HG03469 (cell line): ENCODE results near the gene EFCAB8.
"Not testable (repeated sequence)": the region's sequence is repeated elsewhere in the genome, so short reads cannot be mapped to it uniquely, and the experiment has no call there.

Source experiments
- ATAC-seq: cut with Tn5 transposase; IDR thresholded peaks from one replicate; pipeline ENCODE4 v1.9.1; 2021; ENCODE audit warnings: mild to moderate bottlenecking, moderate library complexity, moderate number of reproducible peaks; ENCODE audit not compliant: unreplicated experiment

Gene EFCAB8

GRCh38 chr20:32886652-32887051 lies 27.9 kb downstream of the EFCAB8 start:
- ATAC-seq: no peak

- no peak for ATAC-seq
These were observed 28.8 kb downstream of the EFCAB8 start for GRCh38 chr20:32887492-32887891.

GRCh38 chr20:32888636-32889035 lies 29.9 kb downstream of the EFCAB8 start:
- ATAC-seq: no peak

- no peak for ATAC-seq
These were observed 30.6 kb downstream of the EFCAB8 start for GRCh38 chr20:32889281-32889680.

- no peak for ATAC-seq
These were observed 32.8 kb downstream of the EFCAB8 start for GRCh38 chr20:32891491-32891890.

GRCh38 chr20:32891926-32892660 lies 33.4 kb downstream of the EFCAB8 start:
- no peak for ATAC-seq

GRCh38 chr20:32893263-32894025 lies 34.7 kb downstream of the EFCAB8 start:
- no peak for ATAC-seq

- ATAC-seq: no peak
These were observed 35.3 kb downstream of the EFCAB8 start for GRCh38 chr20:32894026-32894483.

GRCh38 chr20:32894711-32895355 lies 36.1 kb downstream of the EFCAB8 start:
- no peak for ATAC-seq

- no peak for ATAC-seq
These were observed 38.0 kb downstream of the EFCAB8 start for GRCh38 chr20:32896521-32897280.

- ATAC-seq: no peak
These were observed 40.0 kb downstream of the EFCAB8 start for GRCh38 chr20:32898729-32899128.

- no peak for ATAC-seq
These were observed 44.0 kb downstream of the EFCAB8 start for GRCh38 chr20:32902456-32903420.

- no peak for ATAC-seq
These were observed 45.0 kb downstream of the EFCAB8 start for GRCh38 chr20:32903666-32904175.

GRCh38 chr20:32904678-32905077 lies 46.0 kb downstream of the EFCAB8 start:
- ATAC-seq: not testable (repeated sequence)

GRCh38 chr20:32906200-32906599 lies 47.5 kb downstream of the EFCAB8 start:
- ATAC-seq: no peak

GRCh38 chr20:32906871-32907495 lies 48.3 kb downstream of the EFCAB8 start:
- ATAC-seq: no peak

GRCh38 chr20:32907886-32908285 lies 49.2 kb downstream of the EFCAB8 start:
- no peak for ATAC-seq

- no peak for ATAC-seq
These were observed 49.9 kb downstream of the EFCAB8 start for GRCh38 chr20:32908334-32909292.
